GM10248 (cell line): ENCODE measurements around the gene ZNF71.

ENCODE experiments used
- CTCF ChIA-PET: fragments of 300-600 bp; sonication (Branson Sonifier 250); formaldehyde crosslinking; extraction: SDS; loops from one replicate; lab custom pipeline; 2021; ENCODE audit warnings: antibody characterized with exemption; lab: Yijun Ruan, JAX
- POLR2A ChIA-PET: fragments of 350-650 bp; sonication (Branson Sonifier 250); formaldehyde crosslinking; extraction: SDS; loops from one replicate; lab custom pipeline; 2020; ENCODE audit warnings: antibody characterized with exemption; lab: Yijun Ruan, JAX
- DNase-seq: peaks from one replicate; pipeline ENCODE4 v3.0.0; 2012; ENCODE audit errors: extremely low spot score
- TF ChIP-seq, protein P1 (sequence below): IDR thresholded peaks from 2 replicates; pipeline ENCODE4 v1.5.1; 2012; ENCODE audit warnings: mild to moderate bottlenecking, low read depth; ENCODE audit errors: extremely low read depth, missing control alignments, control extremely low read depth

Gene ZNF71

DNA sequence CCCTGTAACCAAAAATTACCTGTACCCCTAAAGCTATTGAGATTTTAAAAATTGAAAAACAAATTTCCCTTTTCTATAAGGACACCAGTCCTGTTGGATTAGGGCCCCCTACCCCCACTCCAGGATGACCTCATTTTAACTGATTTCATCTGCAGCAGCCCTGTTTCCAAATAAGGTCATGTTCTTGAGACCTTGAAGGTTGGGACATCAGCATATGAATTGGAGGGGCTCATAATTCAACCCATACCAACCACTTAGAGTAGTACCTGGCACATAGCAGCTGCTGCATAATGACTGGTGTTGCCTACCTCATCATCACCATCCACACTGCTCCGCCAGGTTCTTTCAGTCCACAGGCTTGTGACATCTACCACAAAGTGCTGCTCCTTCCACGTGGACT lies 17.6 kb downstream of the ZNF71 start:
- ChIA-PET CTCF (no interaction called here), POLR2A (no interaction called here)
- TF ChIP-seq, protein P1, sequence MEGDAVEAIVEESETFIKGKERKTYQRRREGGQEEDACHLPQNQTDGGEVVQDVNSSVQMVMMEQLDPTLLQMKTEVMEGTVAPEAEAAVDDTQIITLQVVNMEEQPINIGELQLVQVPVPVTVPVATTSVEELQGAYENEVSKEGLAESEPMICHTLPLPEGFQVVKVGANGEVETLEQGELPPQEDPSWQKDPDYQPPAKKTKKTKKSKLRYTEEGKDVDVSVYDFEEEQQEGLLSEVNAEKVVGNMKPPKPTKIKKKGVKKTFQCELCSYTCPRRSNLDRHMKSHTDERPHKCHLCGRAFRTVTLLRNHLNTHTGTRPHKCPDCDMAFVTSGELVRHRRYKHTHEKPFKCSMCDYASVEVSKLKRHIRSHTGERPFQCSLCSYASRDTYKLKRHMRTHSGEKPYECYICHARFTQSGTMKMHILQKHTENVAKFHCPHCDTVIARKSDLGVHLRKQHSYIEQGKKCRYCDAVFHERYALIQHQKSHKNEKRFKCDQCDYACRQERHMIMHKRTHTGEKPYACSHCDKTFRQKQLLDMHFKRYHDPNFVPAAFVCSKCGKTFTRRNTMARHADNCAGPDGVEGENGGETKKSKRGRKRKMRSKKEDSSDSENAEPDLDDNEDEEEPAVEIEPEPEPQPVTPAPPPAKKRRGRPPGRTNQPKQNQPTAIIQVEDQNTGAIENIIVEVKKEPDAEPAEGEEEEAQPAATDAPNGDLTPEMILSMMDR = no peak
- DNase-seq = no peak

DNA sequence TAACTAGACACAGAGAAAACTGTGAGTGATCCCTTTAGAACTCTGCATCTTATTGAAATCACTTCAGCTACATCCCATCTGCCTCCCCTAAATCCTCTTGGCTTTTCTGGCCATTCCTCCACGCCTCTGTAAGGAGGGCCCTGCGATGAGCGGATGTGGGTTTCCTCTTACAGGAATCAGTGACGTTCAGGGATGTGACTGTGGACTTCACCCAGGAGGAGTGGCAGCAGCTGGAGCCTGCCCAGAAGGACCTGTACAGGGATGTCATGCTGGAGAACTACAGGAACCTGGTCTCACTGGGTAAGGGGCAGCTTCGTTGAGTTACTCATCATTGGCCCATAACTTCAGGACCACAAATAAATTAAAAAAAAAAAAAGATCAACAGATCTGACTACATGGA lies 18.5 kb downstream of the ZNF71 start:
- POLR2A ChIA-PET = no interaction called here
- DNase-seq = no peak
- CTCF ChIA-PET = interaction anchor here (1.6 kb wide), 1 partner anchor 9 kb away, joined by 6 read pairs; no protein-coding TSS in a partner anchor
- TF ChIP-seq, protein P1 = no peak

DNA sequence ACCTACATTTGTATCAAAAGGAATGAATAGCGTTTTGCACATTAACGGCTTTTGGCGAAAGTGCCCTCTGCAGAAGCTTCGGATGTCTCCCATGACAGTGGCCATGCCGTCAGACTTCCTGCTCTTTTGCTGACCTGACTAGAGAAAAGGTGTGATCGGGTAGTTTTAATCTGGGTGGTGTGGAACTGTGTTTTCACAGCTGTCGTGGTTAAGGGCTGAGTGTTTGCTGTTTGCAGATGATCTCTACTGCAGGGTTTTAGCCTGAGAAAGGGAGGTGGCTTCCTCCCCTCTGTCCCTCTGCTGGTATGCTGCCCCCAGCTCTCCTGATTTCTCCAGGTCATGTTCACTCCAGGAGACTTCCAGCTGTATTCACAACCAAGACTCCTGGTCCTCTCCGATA lies 22.4 kb downstream of the ZNF71 start:
- no peak for DNase-seq
- CTCF ChIA-PET = interaction anchor here (1.2 kb wide), 1 partner anchor 72 kb away, joined by 3 read pairs; no protein-coding TSS in a partner anchor
- TF ChIP-seq, protein P1 = no peak
- POLR2A ChIA-PET = no interaction called here

DNA sequence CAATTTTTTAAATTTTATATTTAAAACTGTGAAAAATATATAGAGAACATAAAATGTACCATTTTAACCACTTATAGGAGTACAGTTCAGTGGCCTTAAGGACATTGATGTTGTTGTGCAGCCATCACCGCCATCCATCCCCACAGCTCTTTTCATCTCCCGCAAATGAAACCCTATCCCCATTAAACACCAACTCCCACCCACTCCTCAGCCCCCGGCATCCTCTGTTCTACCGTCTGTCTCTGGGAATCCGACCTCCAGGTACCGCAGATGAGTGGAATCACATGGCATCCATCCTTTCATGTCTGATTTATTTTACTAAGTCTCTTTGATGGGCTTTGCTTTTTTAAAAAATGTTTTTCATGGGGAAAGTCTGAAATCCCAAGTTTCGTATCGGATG lies 24.0 kb downstream of the ZNF71 start:
- TF ChIP-seq, protein P1 = no peak
- ChIA-PET CTCF (no interaction called here), POLR2A (no interaction called here)
- DNase-seq = no peak

DNA sequence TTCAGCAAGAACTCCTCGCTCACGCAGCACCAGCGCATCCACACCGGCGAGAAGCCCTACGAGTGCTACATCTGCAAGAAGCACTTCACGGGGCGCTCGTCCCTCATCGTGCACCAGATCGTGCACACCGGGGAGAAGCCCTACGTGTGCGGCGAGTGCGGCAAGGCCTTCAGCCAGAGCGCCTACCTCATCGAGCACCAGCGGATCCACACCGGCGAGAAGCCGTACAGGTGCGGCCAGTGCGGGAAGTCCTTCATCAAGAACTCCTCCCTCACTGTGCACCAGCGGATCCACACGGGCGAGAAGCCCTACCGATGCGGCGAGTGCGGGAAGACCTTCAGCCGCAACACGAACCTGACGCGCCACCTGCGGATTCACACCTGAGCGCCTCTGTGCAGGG lies 27.3 kb downstream of the ZNF71 start:
- POLR2A ChIA-PET = no interaction called here
- TF ChIP-seq, protein P1 = no peak
- no peak for DNase-seq
- CTCF ChIA-PET = no interaction called here

DNA sequence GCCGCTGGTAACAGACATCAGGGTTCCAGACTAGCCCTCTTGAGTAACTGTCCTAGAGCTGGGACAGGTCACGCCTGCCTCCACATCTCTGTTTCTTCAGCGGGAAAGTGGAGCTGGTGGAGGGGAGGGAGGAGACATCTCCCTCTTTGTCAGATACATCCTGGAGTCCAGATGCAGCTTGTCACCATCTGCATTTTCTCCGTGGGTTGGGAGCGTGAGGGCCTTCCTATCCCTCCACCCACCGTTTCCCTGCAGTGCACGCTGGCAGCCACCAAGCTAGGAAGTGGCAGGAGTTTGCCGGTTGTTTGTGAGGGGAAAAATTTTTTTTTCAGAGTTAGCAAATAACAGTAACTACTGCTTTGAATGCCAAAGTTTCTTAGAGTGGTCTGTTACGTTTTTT lies 27.9 kb downstream of the ZNF71 start:
- CTCF ChIA-PET = no interaction called here
- POLR2A ChIA-PET = no interaction called here
- no peak for DNase-seq
- TF ChIP-seq, protein P1 = no peak

DNA sequence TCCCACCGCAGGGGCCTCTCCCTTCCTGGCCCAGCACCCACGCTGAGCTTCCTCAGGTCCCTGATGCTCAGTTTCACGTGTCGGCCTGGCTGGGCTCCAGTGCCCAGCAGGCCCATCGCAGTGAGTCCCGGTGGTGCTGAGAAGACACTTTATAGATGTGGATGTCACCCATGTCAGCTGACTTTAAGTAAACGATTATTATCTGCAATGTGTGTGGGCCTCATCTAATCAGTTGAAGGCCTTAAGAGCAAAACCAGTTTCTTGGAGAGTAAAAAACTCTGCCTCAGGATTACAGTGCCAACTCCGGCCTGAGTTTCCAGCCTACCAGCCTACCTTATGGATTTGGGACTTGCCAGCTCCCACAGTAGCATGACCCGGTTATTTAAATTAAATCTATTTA lies 30.6 kb downstream of the ZNF71 start:
- DNase-seq = no peak
- TF ChIP-seq, protein P1 = no peak
- CTCF ChIA-PET = no interaction called here
- POLR2A ChIA-PET = no interaction called here
